LNCaP clone FGC (cell line): ENCODE results near the gene RNF123.

Experiments used
- DNase-seq: peaks from one replicate; pipeline ENCODE4 v3.0.0-alpha.2; 2011; ENCODE audit warnings: low read depth
- H3K4me3 ChIP-seq: 2 replicates; pipeline ENCODE4 v1.5.1; 2011; ENCODE audit warnings: mild to moderate bottlenecking, low read depth, low read length, control low read depth
- TF ChIP-seq, protein P1 (sequence below): IDR thresholded peaks from 2 replicates; pipeline ENCODE4 v1.5.1; 2012; ENCODE audit warnings: mild to moderate bottlenecking; ENCODE audit not compliant: control insufficient read depth, insufficient read depth; ENCODE audit errors: extremely low read depth

The RNF123 gene

DNA sequence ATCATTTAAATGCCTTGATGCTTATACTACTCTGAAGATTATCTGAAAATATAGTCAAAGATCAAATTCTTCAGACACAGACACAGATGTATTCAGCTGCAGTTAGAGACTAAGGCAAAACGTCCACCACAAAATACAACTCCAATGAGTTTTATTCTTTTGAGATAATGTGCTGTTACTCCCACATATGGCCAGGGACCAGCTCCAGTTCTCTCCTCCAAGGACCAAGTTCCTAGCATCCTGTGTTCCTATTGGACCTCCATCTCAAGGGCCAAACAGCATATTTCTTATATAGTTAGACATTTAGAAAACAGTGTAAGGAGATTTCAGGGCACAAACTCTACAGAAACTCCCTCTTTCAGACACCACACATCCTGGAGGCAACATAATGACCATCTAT lies 69.9 kb downstream of the RNF123 start:
- TF ChIP-seq, protein P1, sequence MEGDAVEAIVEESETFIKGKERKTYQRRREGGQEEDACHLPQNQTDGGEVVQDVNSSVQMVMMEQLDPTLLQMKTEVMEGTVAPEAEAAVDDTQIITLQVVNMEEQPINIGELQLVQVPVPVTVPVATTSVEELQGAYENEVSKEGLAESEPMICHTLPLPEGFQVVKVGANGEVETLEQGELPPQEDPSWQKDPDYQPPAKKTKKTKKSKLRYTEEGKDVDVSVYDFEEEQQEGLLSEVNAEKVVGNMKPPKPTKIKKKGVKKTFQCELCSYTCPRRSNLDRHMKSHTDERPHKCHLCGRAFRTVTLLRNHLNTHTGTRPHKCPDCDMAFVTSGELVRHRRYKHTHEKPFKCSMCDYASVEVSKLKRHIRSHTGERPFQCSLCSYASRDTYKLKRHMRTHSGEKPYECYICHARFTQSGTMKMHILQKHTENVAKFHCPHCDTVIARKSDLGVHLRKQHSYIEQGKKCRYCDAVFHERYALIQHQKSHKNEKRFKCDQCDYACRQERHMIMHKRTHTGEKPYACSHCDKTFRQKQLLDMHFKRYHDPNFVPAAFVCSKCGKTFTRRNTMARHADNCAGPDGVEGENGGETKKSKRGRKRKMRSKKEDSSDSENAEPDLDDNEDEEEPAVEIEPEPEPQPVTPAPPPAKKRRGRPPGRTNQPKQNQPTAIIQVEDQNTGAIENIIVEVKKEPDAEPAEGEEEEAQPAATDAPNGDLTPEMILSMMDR = no peak
- no peak for DNase-seq
- H3K4me3 ChIP-seq = no peak overlapping the region

DNA sequence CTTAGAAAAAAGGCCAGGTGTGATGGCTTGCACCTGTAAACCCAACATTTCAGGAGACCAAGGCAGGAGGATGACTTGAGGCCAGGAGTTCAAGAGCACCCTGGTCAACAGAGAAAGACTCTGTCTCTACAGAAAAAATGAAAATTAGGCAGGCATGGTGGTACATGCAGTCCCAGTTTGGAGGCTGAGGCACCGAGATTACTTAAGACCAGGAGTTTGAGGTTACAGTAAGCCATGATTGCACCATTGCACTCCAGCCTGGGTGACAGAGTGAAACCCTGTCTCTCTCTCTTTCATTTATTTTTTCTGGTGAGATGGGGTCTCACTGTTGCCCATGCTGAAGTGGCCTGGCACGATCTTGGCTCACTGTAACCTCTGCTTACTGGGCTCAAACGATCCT lies 72.3 kb downstream of the RNF123 start:
- TF ChIP-seq, protein P1 = no peak
- no peak for DNase-seq
- H3K4me3 ChIP-seq = no peak overlapping the region

DNA sequence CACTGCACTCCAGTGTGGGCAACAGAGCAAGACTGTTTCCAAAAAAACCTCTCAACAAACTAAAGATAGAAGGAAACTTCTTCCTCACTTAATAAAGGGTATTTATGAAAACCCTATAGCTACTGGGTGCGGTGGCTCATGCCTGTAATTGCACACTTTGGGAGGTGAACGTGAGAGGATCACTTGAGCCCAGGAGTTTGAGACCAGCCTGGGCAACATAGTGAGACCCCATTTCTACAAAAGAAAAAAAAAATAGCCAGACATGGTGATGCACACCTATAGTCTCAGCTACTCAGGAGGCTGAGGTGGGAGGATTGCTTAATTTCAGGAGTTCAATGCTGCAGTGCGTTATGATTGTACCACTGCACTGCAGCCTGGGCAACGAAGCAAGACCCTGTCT lies 74.6 kb downstream of the RNF123 start:
- TF ChIP-seq, protein P1 = no peak
- no peak for DNase-seq
- no peak overlapping the region for H3K4me3 ChIP-seq

DNA sequence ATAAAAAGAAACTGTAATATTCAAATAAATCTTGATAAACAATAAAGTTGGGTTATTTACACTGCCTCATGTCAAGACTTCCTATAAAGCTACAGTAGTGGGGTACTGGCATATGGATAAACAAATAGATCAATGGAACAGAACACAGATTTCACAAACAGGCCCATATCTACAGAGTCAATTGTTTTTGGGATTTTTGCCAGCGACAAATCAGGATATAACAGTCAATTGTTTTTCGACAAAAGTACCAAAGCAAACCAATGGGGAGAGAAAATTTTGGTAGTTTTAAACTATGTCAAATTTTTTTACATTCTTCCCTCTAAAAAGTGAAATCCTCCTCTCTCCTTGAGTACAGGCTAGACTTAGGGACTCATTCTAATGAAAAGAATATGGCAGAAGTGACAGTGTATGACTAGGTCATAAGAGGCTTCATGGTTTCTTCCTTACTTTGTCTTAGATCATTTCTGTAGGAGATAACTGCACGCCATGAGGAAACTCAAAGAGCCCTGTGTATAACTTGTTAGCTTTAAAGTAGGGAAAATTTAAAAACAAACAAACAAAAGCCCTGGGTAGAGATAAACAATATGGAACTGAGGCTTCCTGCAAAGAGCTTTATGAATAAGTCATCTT lies 80.0 kb downstream of the RNF123 start:
- TF ChIP-seq, protein P1 = no peak
- H3K4me3 ChIP-seq = no peak overlapping the region
- DNase-seq = no peak

DNA sequence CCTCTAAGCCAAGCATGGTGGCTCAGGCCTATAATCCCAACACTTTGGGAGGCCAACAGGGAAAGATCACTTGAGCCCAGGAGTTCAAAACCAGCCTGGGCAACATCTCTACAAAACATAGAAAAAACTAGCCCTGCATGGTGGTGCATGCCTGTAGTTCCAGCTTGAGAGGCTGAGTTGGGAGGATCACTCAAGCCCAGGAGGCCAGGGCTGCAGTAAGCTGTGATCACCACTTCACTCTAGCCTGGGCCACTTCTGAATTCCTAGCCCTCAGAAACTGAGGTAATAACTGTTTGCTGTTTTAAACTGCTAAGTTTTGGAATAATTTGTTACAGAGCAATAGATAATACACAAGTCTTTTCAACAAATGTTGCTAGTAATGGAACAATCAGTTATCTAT lies 80.6 kb downstream of the RNF123 start:
- H3K4me3 ChIP-seq = no peak overlapping the region
- TF ChIP-seq, protein P1 = no peak
- no peak for DNase-seq
